HepG2 (cell line): ENCODE measurements around the gene RPS5. TPM values are rescaled to one million over a fixed set of nuclear protein-coding genes. Genes with fewer than 3 reads are reported as not detected.

Experiments used
- CHD4 ChIP-seq: fragments of 200-600 bp; sonication (generic); IDR thresholded peaks from 2 replicates; pipeline ENCODE4 v1.7.0; 2017; ENCODE audit warnings: mild to moderate bottlenecking, low read length, borderline replicate concordance
- DR1 ChIP-seq: sonication (generic); formaldehyde crosslinking; IDR thresholded peaks from 2 replicates; pipeline ENCODE4 v1.8.0; 2021; ENCODE audit warnings: mild to moderate bottlenecking, missing genetic modification reagents, inconsistent platforms
- GPN1 ChIP-seq: sonication (generic); formaldehyde crosslinking; IDR thresholded peaks from 2 replicates; pipeline ENCODE4 v1.5.1; 2020; ENCODE audit warnings: missing genetic modification reagents, borderline replicate concordance
- HMGA1 ChIP-seq: sonication (generic); formaldehyde crosslinking; conservative IDR thresholded peaks from 2 replicates; pipeline ENCODE4 v1.4.0; 2020; ENCODE audit warnings: missing genetic modification reagents
- IRF1 ChIP-seq: sonication (generic); formaldehyde crosslinking; IDR thresholded peaks from 2 replicates; pipeline ENCODE4 v1.4.0; 2020; ENCODE audit warnings: low read depth, mild to moderate bottlenecking, missing genetic modification reagents
- IRF2 ChIP-seq: IDR thresholded peaks from 2 replicates; pipeline ENCODE4 v1.6.1; 2018; ENCODE audit warnings: missing genetic modification reagents, missing compliant biosample characterization
- JARID2 ChIP-seq: sonication (generic); formaldehyde crosslinking; IDR thresholded peaks from 2 replicates; pipeline ENCODE4 v1.8.1; 2023; ENCODE audit warnings: missing genetic modification reagents, inconsistent platforms; ENCODE audit not compliant: insufficient replicate concordance
- JDP2 ChIP-seq: sonication (generic); formaldehyde crosslinking; IDR thresholded peaks from 2 replicates; pipeline ENCODE4 v1.8.1; 2022; ENCODE audit warnings: missing genetic modification reagents, borderline replicate concordance
- MAF1 ChIP-seq: sonication (generic); formaldehyde crosslinking; IDR thresholded peaks from 2 replicates; pipeline ENCODE4 v1.5.0; 2020; ENCODE audit warnings: missing genetic modification reagents, borderline replicate concordance
- MAFK ChIP-seq, 2 experiments: IDR thresholded peaks in 1 of 2; conservative IDR thresholded peaks in 1 of 2; 2 replicates each; pipeline ENCODE4 v1.6.1; 2011; ENCODE audit warnings: improper control_type of control experiment in 2 of 2, low read length in 2 of 2
- MTA3 ChIP-seq: sonication (generic); formaldehyde crosslinking; IDR thresholded peaks from 2 replicates; pipeline ENCODE4 v1.4.0; 2020; ENCODE audit warnings: missing genetic modification reagents
- PAF1 ChIP-seq: IDR thresholded peaks from 2 replicates; pipeline ENCODE4 v1.6.1; 2016; ENCODE audit warnings: missing genetic modification reagents, missing compliant biosample characterization
- PHF21A ChIP-seq: sonication (generic); formaldehyde crosslinking; IDR thresholded peaks from 2 replicates; pipeline ENCODE4 v1.5.0; 2020; ENCODE audit warnings: mild to moderate bottlenecking, missing genetic modification reagents
- PHF5A ChIP-seq: IDR thresholded peaks from one replicate; pipeline ENCODE4 v1.6.1; 2018; ENCODE audit warnings: low read depth, missing genetic modification reagents; ENCODE audit not compliant: unreplicated experiment
- SETDB1 ChIP-seq: sonication (generic); formaldehyde crosslinking; IDR thresholded peaks from 2 replicates; pipeline ENCODE4 v1.5.1; 2020; ENCODE audit warnings: missing genetic modification reagents, mild to moderate bottlenecking, borderline replicate concordance
- SIN3A ChIP-seq: IDR thresholded peaks from 2 replicates; pipeline ENCODE4 v1.6.1; 2011; ENCODE audit warnings: low read depth, mild to moderate bottlenecking, control low read depth, low read length, borderline replicate concordance
- ZBTB26 ChIP-seq: IDR thresholded peaks from 2 replicates; pipeline ENCODE4 v1.6.1; 2016; ENCODE audit warnings: missing compliant biosample characterization, missing genetic modification reagents, borderline replicate concordance
- ZBTB46 ChIP-seq: sonication (generic); formaldehyde crosslinking; IDR thresholded peaks from 2 replicates; pipeline ENCODE4 v1.4.0; 2020; ENCODE audit warnings: mild to moderate bottlenecking, missing genetic modification reagents, borderline replicate concordance
- ZNF3 ChIP-seq: IDR thresholded peaks from 2 replicates; pipeline ENCODE4 v1.7.0; 2017; ENCODE audit warnings: inconsistent platforms
- ZNF33A ChIP-seq: sonication (generic); formaldehyde crosslinking; IDR thresholded peaks from 2 replicates; pipeline ENCODE4 v1.5.1; 2020; ENCODE audit warnings: missing genetic modification reagents, mild to moderate bottlenecking, moderate library complexity, borderline replicate concordance
- ZNF678 ChIP-seq: sonication (generic); formaldehyde crosslinking; IDR thresholded peaks from 2 replicates; pipeline ENCODE4 v1.4.0; 2020; ENCODE audit warnings: mild to moderate bottlenecking, missing genetic modification reagents
- ZNF781 ChIP-seq: sonication (generic); formaldehyde crosslinking; IDR thresholded peaks from 2 replicates; pipeline ENCODE4 v1.5.1; 2020; ENCODE audit warnings: borderline replicate concordance, mild to moderate bottlenecking, missing genetic modification reagents; ENCODE audit errors: not compliant biosample characterization
- ZNF790 ChIP-seq: sonication (generic); formaldehyde crosslinking; IDR thresholded peaks from 2 replicates; pipeline ENCODE4 v1.8.0; 2022; ENCODE audit warnings: missing genetic modification reagents, mild to moderate bottlenecking, borderline replicate concordance
- ZUFSP ChIP-seq: sonication (generic); formaldehyde crosslinking; IDR thresholded peaks from 2 replicates; pipeline ENCODE4 v1.9.0; 2021; ENCODE audit warnings: missing genetic modification reagents, mild to moderate bottlenecking, borderline replicate concordance
- polyA plus RNA-seq, 8 experiments: library from polyadenylated mRNA; depleted of rRNA in 3 of 8; stranded (reverse) in 7 of 8; unstranded in 1 of 8; fragments of >200 nt; fragmentation: Illumina TruSeq in 4 of 8; extraction: Trizol in 4 of 8; gene quantifications; 2 replicates each; pipeline versions ENCODE4 v1.2.1 to v1.2.3, GENCODE V29; 2011 to 2016; ENCODE audit warnings: low read depth in 4 of 8, missing spikeins in 1 of 8, mixed read lengths in 1 of 8; ENCODE audit not compliant: insufficient read depth in 1 of 8
- total RNA-seq, 5 experiments: library from RNA; depleted of rRNA; stranded (reverse); fragments of >200 nt; fragmentation: Illumina TruSeq; extraction: Trizol; gene quantifications; 2 replicates each; pipeline ENCODE4 v1.2.3, GENCODE V29; 2016; ENCODE audit warnings: low read depth in 1 of 5

The RPS5 gene
- total and polyA plus RNA-seq, 2 of the 13 experiments (the other 11 are each of a cell fraction or from before 2014, with no cell fraction given) = 1,544 to 4,408 TPM

- TF ChIP-seq ZUFSP = no peak
- 0 out of 2 replicates have a peak, but pooled peaks have one; percentile 65 for TF ChIP-seq MAF1 (CRISPR knock-in tag)
- peak; percentile 87 for TF ChIP-seq IRF2
- no peak for TF ChIP-seq PHF5A (CRISPR knock-in tag)
- TF ChIP-seq ZBTB26 = no peak
- TF ChIP-seq ZBTB46 = peak; percentile 96; the same call in 1 of the 2 replicates
- TF ChIP-seq CHD4 = no peak
- TF ChIP-seq SIN3A = peak; percentile 52; the same call in 1 of the 2 replicates
- no peak; a peak in 1 of 4 replicates for TF ChIP-seq MAFK (conservative IDR thresholded peaks at IDR 0.05 in 1 of 2, IDR thresholded peaks at IDR 0.05 in 1 of 2; ENCODE audit: low read length in 2 of 2)
- TF ChIP-seq ZNF33A (CRISPR knock-in tag) = no peak
- peak; percentile 96 for TF ChIP-seq DR1 (CRISPR knock-in tag)
- TF ChIP-seq JARID2 = no peak
- TF ChIP-seq JDP2 (CRISPR knock-in tag) = no peak
- TF ChIP-seq ZNF678 (CRISPR knock-in tag) = peak; percentile 42; the same call in 1 of the 2 replicates
- TF ChIP-seq HMGA1 (CRISPR knock-in tag) = no peak
- TF ChIP-seq ZNF790 = peak; percentile 75; the same call in 1 of the 2 replicates
- TF ChIP-seq PAF1 (CRISPR knock-in tag) = no peak
- no peak for TF ChIP-seq ZNF3
- peak; percentile 45; the same call in 1 of the 2 replicates for TF ChIP-seq PHF21A
- peak; percentile 61; the same call in 1 of the 2 replicates for TF ChIP-seq IRF1
- TF ChIP-seq GPN1 (CRISPR knock-in tag) = no peak
- TF ChIP-seq MTA3 (CRISPR knock-in tag) = no peak
- TF ChIP-seq SETDB1 (CRISPR knock-in tag) = no peak
- peak; percentile 67 for TF ChIP-seq ZNF781
Observed at GRCh38 chr19:58386576-58387337, at the start of gene RPS5 (continued).
